H4 (cell line): Measurements from ENCODE around the gene USE1. TPM values are rescaled to one million over a fixed set of nuclear protein-coding genes. Genes with fewer than 3 reads are reported as not detected.

Experiments used
- DNase-seq: peaks from one replicate; pipeline ENCODE4 v3.0.0-alpha.2; 2015; ENCODE audit warnings: low spot score
- total RNA-seq: library from RNA; depleted of rRNA; stranded (reverse); fragments of >200 nt; shearing (Covaris generic); gene quantifications from 2 replicates; pipeline ENCODE4 v1.2.3, GENCODE V29; 2014; rRNA removed

The USE1 gene
- total RNA-seq, 1 experiment from 2014 or later, result 43.2 TPM

DNA sequence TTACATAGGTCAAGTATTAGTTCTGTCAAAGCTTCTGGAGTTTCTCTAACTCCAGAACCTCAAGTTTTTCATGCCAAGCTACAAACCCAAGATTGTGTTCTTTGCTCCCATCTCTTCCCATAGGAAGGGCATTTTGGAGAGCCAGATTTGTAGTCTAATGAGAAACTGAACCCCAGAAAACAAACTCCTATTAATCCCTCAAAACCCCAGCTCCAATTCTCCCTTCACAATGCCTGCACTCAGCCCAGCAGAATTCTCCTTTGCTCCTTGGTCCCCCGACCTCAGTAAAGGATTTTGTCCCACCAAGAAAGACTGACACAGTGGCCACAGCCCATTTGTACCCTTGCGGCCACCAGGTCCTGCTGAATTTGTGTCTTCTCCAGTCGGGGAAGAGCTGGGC is 41.0 kb downstream of the USE1 start:
- no peak for DNase-seq

DNA sequence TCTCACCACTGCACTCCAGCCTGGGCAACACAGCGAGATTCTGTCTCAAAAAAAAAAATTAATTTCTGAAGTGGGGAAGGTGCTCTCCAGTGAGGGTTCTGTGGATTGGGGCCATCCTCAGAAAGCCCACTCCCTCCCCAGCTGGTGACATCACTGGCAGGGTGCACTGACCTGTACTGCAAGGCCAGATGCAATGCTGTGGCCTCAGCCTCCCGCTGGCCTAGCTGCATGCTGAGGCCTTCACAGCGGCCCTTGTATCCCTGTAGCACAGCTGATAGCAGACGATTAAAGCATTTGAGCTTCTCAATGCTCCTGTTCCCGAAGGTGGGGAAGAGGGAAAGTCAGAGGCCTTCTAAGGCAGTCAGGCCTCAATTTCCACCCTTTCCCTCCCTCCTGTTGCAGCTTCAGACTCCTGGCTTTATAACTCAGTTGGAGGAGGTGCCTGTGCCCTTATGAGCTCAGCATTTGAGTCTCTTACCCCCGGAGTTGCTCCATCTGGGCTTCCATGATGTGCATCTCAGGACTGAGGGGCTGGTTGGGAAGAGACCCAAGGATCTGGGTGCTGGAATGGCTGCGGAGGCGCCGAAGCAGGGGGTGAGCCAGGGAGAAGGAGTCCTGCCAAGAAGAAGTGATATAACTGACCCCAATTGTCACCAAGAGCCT is 44.1 kb downstream of the USE1 start:
- no peak for DNase-seq

DNA sequence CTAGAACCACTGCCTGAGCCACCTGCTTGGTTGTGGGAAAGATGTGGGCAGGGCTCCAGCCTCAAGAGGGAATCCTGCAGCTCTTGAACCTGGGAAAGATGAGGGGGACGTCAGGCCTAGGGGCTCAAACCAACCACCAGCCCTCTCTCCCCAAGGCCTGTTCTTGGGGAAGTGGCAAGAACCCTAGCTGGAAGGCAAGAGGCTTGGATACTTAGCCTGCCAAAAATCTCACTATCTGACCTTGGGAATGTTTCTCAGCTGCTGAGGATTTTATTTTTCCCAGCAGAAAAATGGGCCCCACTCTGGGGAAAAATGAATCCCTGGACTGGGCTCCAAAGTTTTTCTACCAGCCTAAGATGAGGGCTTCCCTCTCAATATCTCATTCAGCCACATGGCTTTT is 44.8 kb downstream of the USE1 start:
- DNase-seq, result no peak

GRCh38 chr19:17260842-17261325 is 45.7 kb downstream of the USE1 start:
- DNase-seq, result peak; percentile 87

- DNase-seq, result no peak
These were observed 47.4 kb downstream of the USE1 start for GRCh38 chr19:17262557-17262956.

DNA sequence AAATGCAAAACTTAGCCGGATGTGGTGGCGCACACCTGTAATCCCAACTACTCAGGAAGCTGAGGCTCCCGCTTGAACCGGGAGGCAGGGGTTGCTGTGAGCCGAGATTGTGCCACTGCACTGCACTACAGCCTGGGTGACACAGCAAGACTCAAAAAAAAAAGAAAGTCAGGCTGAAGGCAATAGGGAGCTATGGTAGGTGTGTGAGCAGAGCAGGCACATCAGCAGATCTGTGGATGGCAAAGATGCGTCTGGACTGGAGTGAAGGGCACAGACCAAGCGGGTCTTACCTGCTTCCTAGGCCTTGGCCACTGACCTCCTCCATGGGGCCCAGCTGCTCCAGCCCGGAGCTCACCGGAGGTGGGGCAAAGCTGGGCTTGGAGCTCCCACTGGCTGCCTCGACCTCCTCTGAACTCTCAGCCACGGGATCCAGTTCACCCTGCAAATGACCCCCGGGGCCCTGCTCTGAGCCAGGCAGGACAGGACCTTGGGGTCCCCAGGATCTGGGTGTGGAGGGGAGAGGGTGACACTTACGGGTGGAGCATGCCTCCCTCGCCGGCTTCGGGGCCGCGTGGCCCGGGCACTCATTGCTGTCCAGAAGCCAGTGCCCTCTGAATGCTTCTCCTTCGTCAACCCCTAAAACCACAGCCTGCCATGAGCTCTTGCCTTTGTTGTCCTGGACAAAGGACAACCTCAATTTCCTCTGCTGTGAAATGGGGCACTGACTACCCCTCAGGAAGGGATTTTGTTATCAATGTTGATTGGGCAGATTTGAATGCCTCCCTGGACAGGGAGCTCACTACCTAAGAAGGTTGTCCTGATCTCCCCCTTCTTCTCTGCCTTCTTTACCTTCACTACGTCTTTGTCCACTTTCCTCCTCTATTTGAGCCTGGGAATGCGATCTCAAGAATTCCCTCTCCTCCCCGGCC is 48.8 kb downstream of the USE1 start:
- no peak for DNase-seq

- DNase-seq, result no peak
These were observed 49.5 kb downstream of the USE1 start, which contains the start of gene USHBP1 for GRCh38 chr19:17264641-17264979. Gene USHBP1 (minus strand): TSS chr19:17264745. CDS start chr19:17264299, 446 bp downstream.

DNA sequence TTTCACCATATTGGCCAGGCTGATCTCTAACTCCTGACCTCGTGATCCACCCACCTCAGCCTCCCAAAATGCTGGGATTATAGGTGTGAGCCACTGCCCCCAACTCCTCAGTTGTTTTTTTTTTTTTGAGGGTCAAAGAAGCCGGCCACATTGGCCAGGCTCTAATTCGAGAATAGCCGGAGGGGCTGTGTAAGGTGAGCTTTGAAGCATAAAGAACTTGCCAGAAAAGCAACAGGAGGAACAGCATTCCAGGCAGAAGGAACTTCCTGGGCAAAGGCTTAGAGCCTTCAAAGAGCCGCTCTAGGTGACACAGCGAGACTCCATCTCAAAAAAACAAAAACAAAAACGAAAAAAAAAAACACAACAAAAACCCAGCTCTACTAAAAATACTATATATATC is 50.9 kb downstream of the USE1 start:
- DNase-seq, result no peak

DNA sequence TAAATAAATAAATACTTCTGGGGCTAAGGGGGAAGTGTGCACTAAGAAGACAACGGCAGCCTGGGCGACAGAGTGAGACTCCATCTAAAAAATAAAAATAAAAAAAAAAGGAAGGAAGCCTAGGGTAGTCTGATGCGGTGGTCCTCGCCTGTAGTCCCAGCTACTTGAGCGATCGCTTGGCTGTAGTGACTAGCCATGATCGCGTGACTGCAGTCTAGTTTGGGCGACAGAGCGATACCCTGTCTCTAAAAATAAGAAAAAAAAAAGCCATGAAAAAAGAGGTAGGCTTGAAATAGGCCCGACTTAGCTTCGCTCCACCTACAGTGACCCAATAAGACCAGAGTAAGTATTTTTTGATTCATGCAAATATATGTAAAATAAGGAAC is 51.4 kb downstream of the USE1 start:
- no peak for DNase-seq

- DNase-seq, result peak; percentile 99
These were observed 52.0 kb downstream of the USE1 start, which contains the start of gene BABAM1 for GRCh38 chr19:17266975-17267788. Gene BABAM1 (plus strand): TSS chr19:17267443. CDS start chr19:17268807, 1,364 bp downstream.

DNA sequence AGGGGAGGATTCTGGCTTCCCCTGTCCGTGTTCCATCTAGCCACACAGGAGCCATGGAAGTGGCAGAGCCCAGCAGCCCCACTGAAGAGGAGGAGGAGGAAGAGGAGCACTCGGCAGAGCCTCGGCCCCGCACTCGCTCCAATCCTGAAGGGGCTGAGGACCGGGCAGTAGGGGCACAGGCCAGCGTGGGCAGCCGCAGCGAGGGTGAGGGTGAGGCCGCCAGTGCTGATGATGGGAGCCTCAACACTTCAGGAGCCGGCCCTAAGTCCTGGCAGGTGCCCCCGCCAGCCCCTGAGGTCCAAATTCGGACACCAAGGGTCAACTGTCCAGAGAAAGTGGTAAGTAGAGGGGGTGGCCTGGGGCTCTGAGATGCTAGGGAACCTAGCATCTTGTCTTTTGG is 53.6 kb downstream of the USE1 start:
- DNase-seq, result no peak

Other genes with a start within 250 kb of the USE1 start
- not detected in 2 replicates for gene CPAMD8, start 188.5 kb upstream of the USE1 start, total RNA-seq
- 10.6 and 22.8 TPM in 2 replicates for gene HAUS8, start 139.9 kb upstream of the USE1 start, total RNA-seq
- gene MYO9B, start 139.6 kb upstream of the USE1 start, total RNA-seq, result 15.1 and 21.0 TPM in 2 replicates
- 6.8 and 8.8 TPM in 2 replicates for gene OCEL1, start 10.9 kb downstream of the USE1 start, total RNA-seq
- gene NR2F6, start 30.6 kb downstream of the USE1 start, total RNA-seq, result 24.8 and 38.6 TPM in 2 replicates
- not detected in 2 replicates for gene USHBP1, start 49.4 kb downstream of the USE1 start, total RNA-seq
- 154 and 167 TPM in 2 replicates for gene BABAM1, start 52.1 kb downstream of the USE1 start, total RNA-seq
- 0.06 TPM in 1 of 2 replicates, not detected in the other for gene ANKLE1, start 66.5 kb downstream of the USE1 start, total RNA-seq
- 3.5 and 7.5 TPM in 2 replicates for gene ABHD8, start 88.1 kb downstream of the USE1 start, total RNA-seq
- 48.0 and 76.2 TPM in 2 replicates for gene MRPL34, start 90.5 kb downstream of the USE1 start, total RNA-seq
- 20.0 and 34.3 TPM in 2 replicates for gene DDA1, start 94.2 kb downstream of the USE1 start, total RNA-seq
- 1.4 and 3.2 TPM in 2 replicates for gene ANO8, start 119.5 kb downstream of the USE1 start, total RNA-seq
- 10.2 and 21.7 TPM in 2 replicates for gene GTPBP3, start 122.2 kb downstream of the USE1 start, total RNA-seq
- not detected in 2 replicates for gene PLVAP, start 162.0 kb downstream of the USE1 start, total RNA-seq
- not detected in 2 replicates for gene CCDC194, start 178.8 kb downstream of the USE1 start, total RNA-seq
- gene BST2, start 190.3 kb downstream of the USE1 start, total RNA-seq, result 273 and 396 TPM in 2 replicates
- gene MVB12A, start 204.7 kb downstream of the USE1 start, total RNA-seq, result 155 and 216 TPM in 2 replicates
- 0.27 and 1.1 TPM in 2 replicates for gene TMEM221, start 233.3 kb downstream of the USE1 start, total RNA-seq
- gene NXNL1, start 245.6 kb downstream of the USE1 start, total RNA-seq, result not detected in 2 replicates